VCaP (cell line): ENCODE data around the gene AGO1.
"Not testable (repeated sequence)": the region's sequence is repeated elsewhere in the genome, so short reads cannot be mapped to it uniquely, and the experiment has no call there.

ENCODE experiments used
- H3K27ac ChIP-seq: fragments of 450-650 bp; 2 replicates; pipeline ENCODE4 v1.5.1; 2017
- CTCF ChIP-seq: fragments of 450-650 bp; conservative IDR thresholded peaks from 2 replicates; pipeline ENCODE4 v1.5.1; 2017; ENCODE audit warnings: mild to moderate bottlenecking, moderate library complexity

AGO1 gene

DNA sequence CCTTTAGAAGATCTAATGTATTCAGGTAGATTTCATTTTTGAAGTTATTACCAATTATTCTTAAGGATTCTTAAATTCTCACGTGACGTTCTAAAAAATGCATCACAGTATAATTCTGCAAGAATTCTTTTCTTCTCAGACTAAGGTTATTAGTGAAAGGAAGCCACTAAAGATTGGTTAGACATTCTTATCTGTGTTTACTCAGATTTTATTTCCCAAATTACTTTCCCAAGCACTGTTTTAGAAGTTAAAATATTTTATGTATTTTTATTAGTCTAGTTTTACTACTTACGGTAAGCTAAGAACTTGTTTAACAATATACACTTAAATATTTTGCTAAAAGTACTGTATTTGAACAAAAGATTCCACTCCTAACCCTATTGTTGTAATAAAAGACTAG lies 76.3 kb downstream of the AGO1 start:
- H3K27ac ChIP-seq = 0 out of 2 replicates have a peak overlapping the region, but pooled peaks have one; percentile 20
- TF ChIP-seq CTCF = no peak

- no peak for TF ChIP-seq CTCF
- no peak overlapping the region for H3K27ac ChIP-seq
Observed at GRCh38 chr1:35962952-35963351, 79.9 kb downstream of the AGO1 start.

GRCh38 chr1:35964277-35964676 lies 81.3 kb downstream of the AGO1 start:
- not testable (repeated sequence) for H3K27ac ChIP-seq

DNA sequence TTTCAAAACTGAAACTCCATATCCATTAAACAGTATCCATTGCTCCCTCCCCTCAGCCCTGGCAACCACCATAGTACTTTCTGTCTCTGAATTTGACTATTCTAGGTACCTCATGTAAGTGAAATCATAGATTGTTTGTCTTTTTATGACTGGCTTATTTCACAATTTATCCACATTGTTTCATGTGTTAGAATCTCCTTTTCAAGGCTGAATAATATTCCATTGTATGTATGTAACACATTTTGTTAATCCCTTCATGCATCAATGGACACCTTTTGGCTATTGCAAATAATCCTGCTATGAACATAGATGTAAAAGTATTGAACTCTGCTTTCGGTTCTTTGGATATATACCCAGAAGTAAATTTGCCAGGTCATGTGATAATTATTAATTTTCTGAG lies 85.4 kb downstream of the AGO1 start:
- no peak for TF ChIP-seq CTCF
- no peak overlapping the region for H3K27ac ChIP-seq

DNA sequence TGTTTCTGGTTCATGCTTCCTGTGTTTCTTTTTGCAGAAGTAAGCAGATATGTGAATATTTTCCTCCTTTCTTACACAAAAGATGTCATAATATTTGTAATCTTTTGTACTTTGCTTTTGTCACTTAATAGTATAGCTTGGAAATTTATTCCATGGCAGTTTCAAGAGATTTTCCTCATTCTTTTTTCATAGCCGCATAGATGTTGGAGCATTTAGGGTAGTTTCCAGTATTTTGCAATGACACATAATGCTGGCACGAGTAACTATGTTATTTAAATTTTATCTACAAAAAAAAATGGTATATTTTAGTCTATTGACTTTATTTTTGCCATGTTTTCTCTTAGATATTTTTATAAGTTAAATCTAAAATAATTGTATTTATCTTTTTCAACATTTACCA lies 88.6 kb downstream of the AGO1 start:
- TF ChIP-seq CTCF = no peak
- H3K27ac ChIP-seq = no peak overlapping the region

DNA sequence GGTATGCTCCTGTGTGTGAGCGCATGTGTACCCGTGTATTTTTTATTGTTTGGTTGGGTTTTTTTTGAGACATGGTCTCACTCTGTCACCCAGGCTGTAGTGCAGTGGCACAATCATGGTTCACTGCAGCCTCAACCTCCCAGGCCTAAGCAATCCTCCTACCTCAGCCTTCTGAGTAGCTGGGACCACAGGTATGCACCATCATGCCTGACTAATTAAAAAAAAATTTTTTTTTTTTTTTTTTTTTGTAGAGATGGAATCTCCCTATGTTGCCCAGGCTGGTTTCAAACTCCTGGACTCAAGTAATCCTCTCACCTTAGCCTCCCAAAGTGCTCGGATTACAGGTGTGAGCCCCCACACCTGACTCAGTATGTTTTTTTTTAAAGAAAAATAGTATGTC lies 89.6 kb downstream of the AGO1 start:
- not testable (repeated sequence) for H3K27ac ChIP-seq

- no peak for TF ChIP-seq CTCF
Observed at GRCh38 chr1:35980090-35980489, 97.1 kb downstream of the AGO1 start.

More at GRCh38 chr1:35980090-35980489, 97.1 kb downstream of the AGO1 start:
- H3K27ac ChIP-seq = no peak overlapping the region
